GM21381 (cell line): ENCODE data around the gene SLC6A7.

ENCODE experiments used
- ATAC-seq: cut with Tn5 transposase; IDR thresholded peaks from one replicate; pipeline ENCODE4 v1.9.1; 2021; ENCODE audit warnings: mild to moderate bottlenecking, moderate library complexity; ENCODE audit not compliant: unreplicated experiment

SLC6A7 gene

GRCh38 chr5:150189728-150190502 lies at the start of gene SLC6A7:
TSS of gene SLC6A7 (plus strand) at chr5:150190062. CDS start at chr5:150190328, 266 bp downstream.
- no peak for ATAC-seq

GRCh38 chr5:150140830-150141229 lies 49.0 kb upstream of the SLC6A7 start:
- no peak for ATAC-seq

GRCh38 chr5:150141544-150142184 lies 48.2 kb upstream of the SLC6A7 start:
- ATAC-seq, result no peak

GRCh38 chr5:150142185-150142958 lies 47.5 kb upstream of the SLC6A7 start:
- no peak for ATAC-seq

GRCh38 chr5:150142959-150143349 lies 46.9 kb upstream of the SLC6A7 start:
- no peak for ATAC-seq

- ATAC-seq, result no peak
Observed at GRCh38 chr5:150143350-150144245, 46.3 kb upstream of the SLC6A7 start.

- ATAC-seq, result no peak
Observed at GRCh38 chr5:150144246-150144801, 45.5 kb upstream of the SLC6A7 start.

- ATAC-seq, result no peak
Observed at GRCh38 chr5:150144879-150145278, 45.0 kb upstream of the SLC6A7 start.

- ATAC-seq, result no peak
Observed at GRCh38 chr5:150146235-150146634, 43.6 kb upstream of the SLC6A7 start.

GRCh38 chr5:150146862-150147601 lies 42.8 kb upstream of the SLC6A7 start:
- no peak for ATAC-seq

GRCh38 chr5:150147670-150148069 lies 42.2 kb upstream of the SLC6A7 start:
- no peak for ATAC-seq

GRCh38 chr5:150148117-150148927 lies 41.5 kb upstream of the SLC6A7 start:
- no peak for ATAC-seq

GRCh38 chr5:150149618-150150017 lies 40.2 kb upstream of the SLC6A7 start:
- no peak for ATAC-seq

GRCh38 chr5:150152636-150153462 lies 37.0 kb upstream of the SLC6A7 start:
- no peak for ATAC-seq

- no peak for ATAC-seq
Observed at GRCh38 chr5:150153483-150153882, 36.4 kb upstream of the SLC6A7 start.

GRCh38 chr5:150153957-150154617 lies 35.8 kb upstream of the SLC6A7 start:
- ATAC-seq, result no peak

- no peak for ATAC-seq
Observed at GRCh38 chr5:150154618-150155128, 35.2 kb upstream of the SLC6A7 start.
